ENCODE results near the gene SSPN.

GRCh38 chr12:26264215-26264838 lies 69.0 kb downstream of the SSPN start:
- TF ChIP-seq CTCF (IDR thresholded peaks at IDR 0.05) (no peak), POLR2AphosphoS5 (IDR thresholded peaks at IDR 0.05) (no peak)
